Myocyte (in vitro differentiated cells): Measurements from ENCODE around the gene SFMBT1. TPM values are rescaled to one million over a fixed set of nuclear protein-coding genes. Genes with fewer than 3 reads are reported as not detected.

Experiments
- DNase-seq: peaks from one replicate; pipeline ENCODE4 v3.0.0-alpha.2; 2012; ENCODE audit warnings: low read depth
- total RNA-seq: library from RNA; depleted of rRNA; stranded (reverse); fragments of >200 nt; gene quantifications from 2 replicates; pipeline ENCODE4 v1.2.3, GENCODE V29; 2014

SFMBT1 gene
- total RNA-seq, 1 donor from 2014 or later: 8.1 TPM

GRCh38 chr3:52998771-52999513 is 46.9 kb downstream of the SFMBT1 start:
- no peak for DNase-seq

GRCh38 chr3:52990637-52991036 is 55.2 kb downstream of the SFMBT1 start:
- no peak for DNase-seq

GRCh38 chr3:52986938-52987337 is 58.9 kb downstream of the SFMBT1 start:
- peak; percentile 20 for DNase-seq

GRCh38 chr3:52986049-52986448 is 59.8 kb downstream of the SFMBT1 start:
- no peak for DNase-seq

GRCh38 chr3:52983828-52984227 is 62.0 kb downstream of the SFMBT1 start:
- no peak for DNase-seq

- no peak for DNase-seq
Measured at GRCh38 chr3:52983336-52983807, 62.5 kb downstream of the SFMBT1 start.

- DNase-seq: no peak
Measured at GRCh38 chr3:52982839-52983238, 63.0 kb downstream of the SFMBT1 start.

- DNase-seq: peak; percentile 6
Measured at GRCh38 chr3:52979190-52979983, 66.5 kb downstream of the SFMBT1 start.

GRCh38 chr3:52978109-52978754 is 67.6 kb downstream of the SFMBT1 start:
- DNase-seq: peak; percentile 40

GRCh38 chr3:52973806-52974205 is 72.1 kb downstream of the SFMBT1 start:
- no peak for DNase-seq

- DNase-seq: no peak
Measured at GRCh38 chr3:52971895-52972294, 74.0 kb downstream of the SFMBT1 start.

GRCh38 chr3:52967398-52967797 is 78.5 kb downstream of the SFMBT1 start:
- no peak for DNase-seq

- DNase-seq: no peak
Measured at GRCh38 chr3:52962160-52962559, 83.7 kb downstream of the SFMBT1 start.

- DNase-seq: no peak
Measured at GRCh38 chr3:52959773-52960172, 86.1 kb downstream of the SFMBT1 start.

- no peak for DNase-seq
Measured at GRCh38 chr3:52939600-52939999, 106.3 kb downstream of the SFMBT1 start.

- DNase-seq: peak; percentile 60
Measured at GRCh38 chr3:52934630-52935530, 111.0 kb downstream of the SFMBT1 start.

- no peak for DNase-seq
Measured at GRCh38 chr3:52931889-52932288, 114.0 kb downstream of the SFMBT1 start.

GRCh38 chr3:52931328-52931727 is 114.5 kb downstream of the SFMBT1 start:
- no peak for DNase-seq

GRCh38 chr3:52930748-52931147 is 115.1 kb downstream of the SFMBT1 start:
- no peak for DNase-seq

GRCh38 chr3:52926554-52926953 is 119.3 kb downstream of the SFMBT1 start:
- DNase-seq: no peak
